NCI-H2171 (cell line): Measurements from ENCODE around the gene TSR3.

Source experiments
- DNase-seq: peaks from one replicate; lab custom pipeline; 2025; lab: John Stamatoyannopoulos, UW

Gene TSR3

DNA sequence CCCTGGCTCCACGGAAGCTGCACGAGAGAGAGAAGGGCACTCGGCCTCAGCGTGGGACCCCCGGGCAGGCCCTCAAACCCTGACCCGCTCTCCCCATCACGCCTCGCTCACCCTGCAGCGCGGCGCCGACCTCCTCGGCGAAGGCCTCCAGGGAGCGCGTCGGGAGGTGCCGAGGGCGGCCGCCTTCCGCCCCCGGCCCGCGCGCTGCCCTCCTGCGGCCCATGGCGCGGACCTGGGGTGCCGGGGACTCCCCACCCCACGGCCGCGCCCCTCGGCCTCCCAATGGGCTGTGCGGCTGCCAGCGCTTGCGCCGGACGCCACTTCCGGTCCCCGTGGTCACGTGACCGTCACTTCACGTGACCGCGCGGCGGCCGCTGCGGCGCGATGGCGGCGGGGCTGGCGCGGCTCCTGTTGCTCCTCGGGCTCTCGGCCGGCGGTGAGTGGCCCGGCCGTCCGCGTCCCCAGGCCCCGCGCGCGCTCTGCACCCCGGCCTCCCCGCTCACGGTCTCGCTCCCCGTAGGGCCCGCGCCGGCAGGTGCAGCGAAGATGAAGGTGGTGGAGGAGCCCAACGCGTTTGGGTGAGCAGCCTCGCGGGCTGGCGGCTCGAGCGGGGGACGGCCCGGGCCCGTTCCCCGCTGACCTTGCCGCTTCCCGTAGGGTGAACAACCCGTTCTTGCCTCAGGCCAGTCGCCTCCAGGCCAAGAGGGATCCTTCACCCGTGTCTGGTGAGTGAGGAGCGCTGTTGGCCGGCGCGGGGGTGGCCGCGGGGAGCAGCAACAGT is at the start of gene TSR3, which contains the start of gene GNPTG:
TSS of gene TSR3 (minus strand) at position 297 of the 781 bp plus-strand sequence. CDS start at position 223, 74 bp downstream.
TSS of gene GNPTG (plus strand) at position 350 of the 781 bp plus-strand sequence. CDS start at position 385, 35 bp downstream.
- peak; percentile 83 for DNase-seq

- DNase-seq: no peak
Observed at GRCh38 chr16:1401061-1401757, 49.5 kb upstream of the TSR3 start.

DNA sequence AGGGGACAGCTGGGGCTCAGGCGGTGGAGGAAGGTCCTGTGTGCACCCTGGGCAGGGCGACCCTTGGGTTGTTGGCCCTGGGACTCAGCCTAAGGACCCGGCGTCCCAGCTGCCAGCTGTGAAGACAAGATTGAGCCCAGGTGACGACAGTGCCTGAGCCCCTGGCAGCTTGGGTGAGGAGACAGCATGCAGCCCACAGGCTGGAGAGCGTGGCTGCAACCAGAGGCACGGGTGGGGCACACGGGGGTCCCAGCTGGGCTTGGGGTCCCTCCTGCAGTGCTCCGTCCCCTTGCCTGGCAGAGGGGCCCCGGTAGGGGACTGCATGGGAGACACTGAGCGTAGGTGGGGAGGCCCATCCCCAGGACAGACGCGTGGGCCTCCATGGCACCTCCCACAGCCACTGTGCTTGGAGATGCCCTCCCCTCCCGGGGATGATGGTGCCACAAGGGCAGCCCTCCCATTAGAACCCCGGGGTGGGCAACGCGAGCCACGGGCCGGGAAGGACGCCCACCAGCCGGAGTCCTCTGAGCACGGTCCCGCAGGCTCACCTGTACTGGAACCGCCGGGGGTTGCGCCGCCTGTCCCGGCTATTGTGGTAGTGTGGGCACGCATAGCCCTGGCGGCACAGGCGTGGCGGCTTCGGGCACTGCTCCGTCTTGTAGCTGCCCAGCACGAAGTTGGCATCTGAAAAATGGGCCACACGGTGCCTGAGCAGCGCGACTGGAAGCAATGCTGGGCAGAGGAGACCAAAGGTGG is 47.3 kb upstream of the TSR3 start:
- DNase-seq: no peak

- DNase-seq: no peak
Observed at GRCh38 chr16:1398351-1398750, 46.7 kb upstream of the TSR3 start.

DNA sequence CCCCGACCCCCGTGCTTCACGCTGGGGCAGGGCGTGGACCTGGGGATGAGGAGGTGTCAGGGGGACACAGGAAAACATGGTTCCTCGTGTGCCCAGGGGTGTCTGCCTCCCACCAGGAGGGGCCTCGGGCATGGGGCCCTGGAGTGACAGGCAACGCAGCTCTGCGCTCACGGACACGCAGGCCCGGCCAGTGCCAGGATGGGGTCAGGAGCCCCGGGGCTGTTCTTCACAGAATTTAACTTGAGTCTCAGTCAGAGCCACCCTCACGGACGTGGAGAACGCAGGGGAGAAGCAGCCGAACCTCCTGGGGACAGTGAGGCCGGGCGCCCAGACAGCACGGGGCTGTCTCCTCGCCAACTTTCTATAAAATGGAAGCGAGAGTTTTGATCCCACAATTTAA is 46.1 kb upstream of the TSR3 start:
- no peak for DNase-seq

DNA sequence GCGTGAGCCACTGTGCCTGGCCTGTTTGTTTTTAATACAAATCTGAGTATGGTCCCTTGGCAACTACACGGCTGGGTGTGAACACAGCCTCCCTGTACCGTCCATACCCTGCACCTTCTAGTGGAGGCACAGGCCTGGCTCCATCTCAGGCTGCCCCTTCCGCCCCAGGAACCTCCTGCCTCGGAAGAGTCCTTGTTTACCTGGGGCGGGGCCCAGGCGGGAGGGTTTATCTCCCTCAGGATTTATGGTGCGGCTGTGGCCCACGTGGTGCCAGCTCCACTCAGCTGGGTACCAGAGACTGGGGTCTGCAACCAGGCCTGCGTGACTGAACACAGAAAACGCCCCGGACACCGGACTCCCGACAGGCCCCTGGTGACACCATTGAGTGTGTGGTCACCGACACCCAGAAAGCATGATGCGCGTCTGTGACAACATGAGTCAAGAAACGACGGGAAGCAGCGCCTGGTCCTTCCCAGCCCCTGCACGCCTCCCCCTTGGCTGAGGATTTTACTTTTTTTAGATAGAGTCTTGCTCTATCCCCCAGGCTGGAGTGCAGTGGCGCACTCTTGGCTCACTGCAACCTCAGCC is 43.9 kb upstream of the TSR3 start:
- no peak for DNase-seq

- DNase-seq: no peak
Observed at GRCh38 chr16:1394367-1394951, 42.8 kb upstream of the TSR3 start.

DNA sequence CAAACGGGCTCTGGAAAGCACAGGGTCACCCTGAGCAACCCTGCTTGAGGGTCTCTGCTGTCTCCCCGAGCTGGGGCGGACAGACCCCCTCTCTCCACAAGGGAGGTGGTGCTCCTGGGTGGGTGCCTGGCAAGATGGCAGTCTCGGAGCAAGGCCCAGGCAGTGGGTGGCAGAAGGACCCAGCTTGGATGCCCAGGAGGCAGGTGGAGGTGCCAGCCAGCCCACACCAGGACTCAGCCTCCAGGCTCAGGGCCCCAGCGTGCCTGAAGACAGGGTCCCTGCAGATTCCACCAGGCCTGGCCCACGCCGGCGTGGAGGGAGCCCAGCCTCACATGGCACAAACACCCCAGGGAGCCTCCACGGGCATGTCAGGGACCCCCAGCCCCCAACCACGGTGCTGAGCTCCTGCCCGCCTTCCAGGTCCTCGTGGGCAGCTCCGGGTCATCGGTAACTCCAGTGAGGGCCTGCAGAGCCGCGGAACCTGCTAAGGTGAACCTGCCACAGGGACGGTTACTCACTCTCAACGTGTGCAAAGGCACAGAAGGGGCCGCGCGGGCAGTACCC is 42.0 kb upstream of the TSR3 start:
- DNase-seq: no peak

GRCh38 chr16:1392826-1393225 is 41.1 kb upstream of the TSR3 start:
- DNase-seq: no peak

GRCh38 chr16:1390239-1390779 is 38.6 kb upstream of the TSR3 start:
- DNase-seq: no peak

GRCh38 chr16:1389762-1390161 is 38.1 kb upstream of the TSR3 start:
- no peak for DNase-seq

GRCh38 chr16:1387331-1387730 is 35.7 kb upstream of the TSR3 start:
- no peak for DNase-seq

DNA sequence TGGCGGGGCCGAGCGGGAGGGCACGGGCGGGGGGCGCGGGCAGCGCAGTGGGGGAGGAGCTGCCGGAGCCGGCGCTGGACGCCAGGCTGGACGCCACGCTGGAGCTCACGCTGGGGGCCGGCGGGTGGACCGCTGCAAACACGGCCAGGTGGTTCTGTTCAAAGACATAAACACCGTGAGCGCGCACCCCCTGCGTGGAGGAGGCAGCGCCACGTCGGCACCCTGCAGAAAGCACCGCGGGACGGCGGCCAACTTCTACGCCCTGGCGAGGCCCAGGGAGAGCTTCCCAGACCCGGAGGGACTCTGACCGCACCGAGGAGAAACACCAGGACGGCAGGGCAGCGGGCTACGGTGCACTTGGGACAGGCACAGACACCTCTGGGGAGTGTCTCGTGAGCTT is 33.6 kb upstream of the TSR3 start:
- DNase-seq: no peak

DNA sequence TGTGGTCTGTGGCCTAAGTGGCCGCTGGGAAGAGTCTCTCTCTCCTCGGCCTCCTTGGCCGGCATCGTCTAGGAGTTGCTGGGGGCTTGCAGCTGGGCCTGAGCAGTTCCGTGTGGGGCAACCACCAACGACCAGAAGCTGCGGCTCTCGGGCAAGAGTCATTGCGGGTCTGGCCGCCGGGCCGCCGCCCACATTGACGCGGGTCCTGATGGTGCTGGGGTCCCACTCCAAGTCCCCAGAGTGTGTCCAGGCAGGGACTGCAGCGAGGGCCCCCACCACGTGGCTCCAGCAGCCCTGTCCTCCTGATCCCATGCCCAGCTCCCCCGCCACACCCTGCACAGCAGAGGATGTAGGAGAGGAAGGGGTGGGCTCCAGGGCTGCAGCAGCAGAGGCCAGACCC is 31.9 kb upstream of the TSR3 start:
- no peak for DNase-seq

- no peak for DNase-seq
Observed at GRCh38 chr16:1381612-1382406, 30.1 kb upstream of the TSR3 start.

DNA sequence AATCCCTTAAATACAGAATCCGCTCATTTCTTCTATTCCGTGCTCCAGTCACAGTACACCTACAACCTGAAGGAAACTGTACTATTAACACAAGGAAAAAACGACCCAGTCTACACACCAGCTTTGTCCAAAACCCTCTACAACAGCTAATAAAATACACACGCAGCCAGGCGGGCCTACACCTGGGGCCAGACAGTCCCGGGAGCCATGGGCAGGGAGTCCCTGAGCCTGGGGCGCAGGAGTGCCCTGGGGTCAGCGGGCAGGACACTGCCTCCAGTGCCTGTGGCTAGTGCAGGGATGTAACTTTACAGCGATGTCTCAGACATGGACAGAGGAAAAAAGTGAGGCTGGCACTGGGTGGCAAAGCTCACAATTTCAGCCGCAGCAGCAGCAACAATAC is 28.5 kb upstream of the TSR3 start:
- no peak for DNase-seq

DNA sequence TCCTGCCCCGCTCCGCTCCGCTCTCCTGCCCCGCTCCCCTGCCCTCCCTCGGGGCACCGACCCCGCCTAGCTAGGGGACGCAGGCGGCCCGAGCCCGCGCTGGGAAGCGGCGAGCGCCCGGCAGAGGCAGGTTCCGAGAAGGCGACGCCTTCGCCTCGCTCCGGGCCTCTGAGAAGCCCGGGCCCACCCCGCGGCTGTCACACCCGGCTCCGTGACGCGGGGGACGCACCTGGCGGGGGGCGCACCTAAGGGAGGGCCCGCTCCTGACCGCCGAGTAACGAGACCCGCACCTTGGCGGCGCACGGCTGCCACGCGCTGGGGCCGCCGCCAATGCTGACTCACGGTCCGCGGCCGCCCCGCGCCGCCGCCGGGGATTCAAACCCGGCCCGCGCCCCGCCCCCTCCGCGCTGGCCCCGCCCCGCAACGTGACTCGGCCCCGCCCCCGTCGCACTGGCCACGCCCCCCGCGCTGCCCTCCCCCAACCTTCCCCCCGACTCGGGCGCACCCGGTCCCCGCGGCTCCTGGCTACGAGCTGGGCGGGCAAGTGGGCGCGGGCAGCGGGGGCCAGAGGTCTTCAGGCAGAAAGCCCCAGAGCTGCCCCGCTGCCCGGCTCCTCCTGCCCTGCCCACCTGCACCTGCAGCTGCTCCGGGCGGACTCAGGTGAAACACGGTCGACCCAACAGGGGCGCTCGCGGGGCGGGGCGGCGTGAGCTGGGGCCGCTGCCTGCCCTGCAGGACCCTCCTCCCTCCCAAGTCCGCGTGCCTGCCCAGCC is 27.8 kb upstream of the TSR3 start:
- DNase-seq: peak; percentile 63

DNA sequence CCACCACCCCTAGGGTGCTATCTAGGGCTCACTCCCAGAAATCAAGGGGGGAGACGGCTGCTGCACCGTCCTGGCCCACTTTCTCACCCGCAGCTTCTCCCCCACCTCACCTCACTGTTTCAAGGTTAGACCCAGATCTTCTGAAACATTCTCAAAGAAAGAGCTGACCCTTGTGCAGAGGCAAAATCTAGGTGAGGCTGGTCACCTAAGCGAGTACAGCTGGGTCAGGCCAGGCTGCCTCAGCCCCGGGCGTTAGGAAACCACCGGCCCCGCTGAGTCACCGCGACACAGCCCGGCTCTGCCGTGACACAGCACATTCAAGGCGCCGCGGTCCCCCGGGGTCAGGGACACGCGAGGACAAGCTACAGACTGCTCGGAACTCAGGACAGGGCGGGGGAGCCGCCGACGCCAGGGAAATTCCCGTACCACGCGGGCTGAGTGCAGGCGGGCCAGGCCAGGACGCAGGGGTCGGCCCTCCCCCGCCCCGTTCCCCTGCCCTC is 27.2 kb upstream of the TSR3 start:
- DNase-seq: peak; percentile 2

DNA sequence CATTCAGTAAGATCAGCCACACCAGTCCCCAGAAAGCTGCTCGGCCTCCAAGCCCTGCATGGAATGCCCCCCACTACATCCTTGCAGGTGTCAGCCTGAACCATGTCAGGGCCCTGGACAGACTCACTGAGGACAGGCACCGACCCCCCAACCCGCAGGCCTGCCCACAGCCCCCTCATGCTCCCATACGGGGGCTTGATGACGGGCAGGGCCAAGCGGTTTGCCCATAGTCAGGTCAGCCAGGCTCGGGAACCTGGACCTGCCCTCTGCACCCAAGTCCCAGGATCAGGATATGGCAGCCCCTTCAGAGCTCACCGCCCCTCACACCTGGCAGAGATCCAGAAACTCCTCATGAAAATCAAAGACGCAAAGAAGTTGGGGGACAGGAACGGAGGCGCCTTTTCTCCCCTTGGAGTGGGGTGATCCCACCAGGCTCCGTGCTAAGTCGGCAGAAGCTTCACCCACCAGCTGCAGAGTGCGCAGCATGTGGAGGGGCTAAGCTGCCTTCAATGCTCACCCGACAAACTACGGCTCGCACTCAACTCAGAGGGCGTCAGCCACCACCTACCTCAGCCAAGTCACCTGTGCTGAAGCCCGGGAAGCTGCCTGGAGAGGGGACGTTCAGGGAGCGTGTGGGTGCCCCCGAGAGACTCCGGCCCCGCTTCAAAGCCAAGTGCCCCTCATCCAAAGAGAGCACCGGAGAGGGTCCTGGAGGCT is 26.6 kb upstream of the TSR3 start:
- no peak for DNase-seq
